ENCODE data around the gene APOC4. TPM values are rescaled to one million over a fixed set of nuclear protein-coding genes. Genes with fewer than 3 reads are reported as not detected.

Gene APOC4
- total and polyA plus RNA-seq, 2 experiments from 2014 or later: not detected

DNA sequence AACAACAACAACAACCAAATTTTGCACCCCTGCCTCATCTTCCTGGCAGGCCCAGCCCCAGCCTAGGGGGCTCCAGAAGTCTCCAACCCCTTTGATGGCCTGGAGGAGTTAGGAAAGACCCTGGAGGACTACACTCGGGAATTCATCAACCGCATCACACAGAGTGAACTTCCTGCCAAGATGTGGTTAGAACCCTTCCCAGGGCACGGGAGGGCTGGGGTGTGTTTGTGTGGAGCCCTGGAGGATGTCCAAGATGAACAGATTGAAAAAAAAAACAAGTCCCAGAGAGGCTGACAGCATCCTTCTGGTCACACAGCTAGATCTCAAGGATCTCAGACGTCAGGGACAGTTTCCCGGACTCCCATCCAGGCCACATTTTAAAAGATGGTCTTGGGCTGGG is 14.3 kb upstream of the APOC4 start:
- H3K4me1 Mint-ChIP-seq: peaks cover 19% of the 10 kb centered on the region
- Histone ChIP-seq H3K4me2 (no peak overlapping the region), H3K27me3 (ENCODE audit: insufficient read depth) (no peaks in the 10 kb centered on the region), H3K36me3 (ENCODE audit: insufficient read depth) (no peaks in the 10 kb centered on the region), H3F3A (replicated peaks; ENCODE audit: low read depth) (no peaks in the 10 kb centered on the region), H3K4me3 (no peak overlapping the region), H2AFZ (peak overlapping the region; percentile 83), H3K9me2 (ENCODE audit: insufficient read depth) (no peaks in the 10 kb centered on the region), H3K27ac (ENCODE audit: low read depth) (no peak overlapping the region), H3K4me1 (ENCODE audit: insufficient read depth) (peaks cover 10% of the 10 kb centered on the region; the same call in 1 of the 2 replicates), H3K79me2 (replicated peaks; ENCODE audit: insufficient read depth) (no peaks in the 10 kb centered on the region), H4K20me1 (replicated peaks; ENCODE audit: insufficient read depth) (no peaks in the 10 kb centered on the region)
- H3K36me3 Mint-ChIP-seq (ENCODE audit: low read depth): no peaks in the 10 kb centered on the region; the same call in 2 of the 3 replicates
- H3K4me3 Mint-ChIP-seq: no peak overlapping the region
- H3K27me3 Mint-ChIP-seq (ENCODE audit: insufficient read depth, low read depth, poor library complexity): peaks cover 19% of the 10 kb centered on the region
- H3K27ac Mint-ChIP-seq: no peak overlapping the region
- no peak for DNase-seq (ENCODE audit: low spot score)
- TF ChIP-seq NANOG (IDR thresholded peaks at IDR 0.05; ENCODE audit: borderline replicate concordance): no peak
- no peak for TF ChIP-seq EZH2 (IDR thresholded peaks at IDR 0.05; ENCODE audit: low read depth, unreplicated experiment)
- TF ChIP-seq EZH2phosphoT487 (IDR thresholded peaks at IDR 0.05; ENCODE audit: unreplicated experiment): no peak
- H3K9me3 Mint-ChIP-seq: no peaks in the 10 kb centered on the region; the same call in 2 of the 3 replicates
- ATAC-seq: no peak

DNA sequence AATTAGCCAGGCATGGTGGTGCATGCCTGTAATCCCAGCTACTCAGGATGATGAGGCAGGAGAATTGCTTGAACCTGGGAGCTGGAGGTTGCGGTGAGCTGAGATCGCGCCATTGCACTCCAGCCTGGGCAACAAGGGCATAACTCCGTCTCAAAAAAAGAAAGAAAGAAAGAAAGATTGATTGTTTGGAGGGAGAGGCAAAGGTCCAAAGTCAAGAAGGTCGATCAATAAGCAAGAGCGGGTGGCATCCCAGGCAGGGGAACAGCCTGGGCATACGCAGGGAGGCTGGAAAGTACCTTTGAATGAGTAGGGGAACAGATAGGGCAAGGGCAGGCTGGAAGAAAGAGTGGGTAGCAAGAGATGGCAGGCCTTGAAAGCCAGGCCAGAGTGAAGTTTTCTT is 11.9 kb upstream of the APOC4 start:
- H3K4me1 Mint-ChIP-seq: peaks cover 16% of the 10 kb centered on the region
- ATAC-seq: no peak
- Histone ChIP-seq H3K27ac (ENCODE audit: low read depth) (no peak overlapping the region), H2AFZ (no peak overlapping the region), H3K9me2 (ENCODE audit: insufficient read depth) (no peaks in the 10 kb centered on the region), H3K79me2 (replicated peaks; ENCODE audit: insufficient read depth) (no peaks in the 10 kb centered on the region), H3F3A (replicated peaks; ENCODE audit: low read depth) (no peaks in the 10 kb centered on the region), H3K36me3 (ENCODE audit: insufficient read depth) (no peaks in the 10 kb centered on the region), H3K27me3 (ENCODE audit: insufficient read depth) (no peaks in the 10 kb centered on the region), H4K20me1 (replicated peaks; ENCODE audit: insufficient read depth) (no peaks in the 10 kb centered on the region), H3K4me3 (no peak overlapping the region), H3K4me1 (ENCODE audit: insufficient read depth) (peaks cover 7% of the 10 kb centered on the region; the same call in 1 of the 2 replicates), H3K4me2 (no peak overlapping the region)
- H3K9me3 Mint-ChIP-seq: no peaks in the 10 kb centered on the region
- peaks cover 25% of the 10 kb centered on the region for H3K27me3 Mint-ChIP-seq (ENCODE audit: insufficient read depth, low read depth, poor library complexity)
- no peak overlapping the region for H3K27ac Mint-ChIP-seq
- no peak overlapping the region for H3K4me3 Mint-ChIP-seq
- H3K36me3 Mint-ChIP-seq (ENCODE audit: low read depth): no peaks in the 10 kb centered on the region; the same call in 2 of the 3 replicates
- no peak for TF ChIP-seq JUNB (IDR thresholded peaks at IDR 0.05; ENCODE audit: unreplicated experiment)
- no peak for TF ChIP-seq STAT1 (IDR thresholded peaks at IDR 0.05; ENCODE audit: unreplicated experiment)
- TF ChIP-seq, protein P1, sequence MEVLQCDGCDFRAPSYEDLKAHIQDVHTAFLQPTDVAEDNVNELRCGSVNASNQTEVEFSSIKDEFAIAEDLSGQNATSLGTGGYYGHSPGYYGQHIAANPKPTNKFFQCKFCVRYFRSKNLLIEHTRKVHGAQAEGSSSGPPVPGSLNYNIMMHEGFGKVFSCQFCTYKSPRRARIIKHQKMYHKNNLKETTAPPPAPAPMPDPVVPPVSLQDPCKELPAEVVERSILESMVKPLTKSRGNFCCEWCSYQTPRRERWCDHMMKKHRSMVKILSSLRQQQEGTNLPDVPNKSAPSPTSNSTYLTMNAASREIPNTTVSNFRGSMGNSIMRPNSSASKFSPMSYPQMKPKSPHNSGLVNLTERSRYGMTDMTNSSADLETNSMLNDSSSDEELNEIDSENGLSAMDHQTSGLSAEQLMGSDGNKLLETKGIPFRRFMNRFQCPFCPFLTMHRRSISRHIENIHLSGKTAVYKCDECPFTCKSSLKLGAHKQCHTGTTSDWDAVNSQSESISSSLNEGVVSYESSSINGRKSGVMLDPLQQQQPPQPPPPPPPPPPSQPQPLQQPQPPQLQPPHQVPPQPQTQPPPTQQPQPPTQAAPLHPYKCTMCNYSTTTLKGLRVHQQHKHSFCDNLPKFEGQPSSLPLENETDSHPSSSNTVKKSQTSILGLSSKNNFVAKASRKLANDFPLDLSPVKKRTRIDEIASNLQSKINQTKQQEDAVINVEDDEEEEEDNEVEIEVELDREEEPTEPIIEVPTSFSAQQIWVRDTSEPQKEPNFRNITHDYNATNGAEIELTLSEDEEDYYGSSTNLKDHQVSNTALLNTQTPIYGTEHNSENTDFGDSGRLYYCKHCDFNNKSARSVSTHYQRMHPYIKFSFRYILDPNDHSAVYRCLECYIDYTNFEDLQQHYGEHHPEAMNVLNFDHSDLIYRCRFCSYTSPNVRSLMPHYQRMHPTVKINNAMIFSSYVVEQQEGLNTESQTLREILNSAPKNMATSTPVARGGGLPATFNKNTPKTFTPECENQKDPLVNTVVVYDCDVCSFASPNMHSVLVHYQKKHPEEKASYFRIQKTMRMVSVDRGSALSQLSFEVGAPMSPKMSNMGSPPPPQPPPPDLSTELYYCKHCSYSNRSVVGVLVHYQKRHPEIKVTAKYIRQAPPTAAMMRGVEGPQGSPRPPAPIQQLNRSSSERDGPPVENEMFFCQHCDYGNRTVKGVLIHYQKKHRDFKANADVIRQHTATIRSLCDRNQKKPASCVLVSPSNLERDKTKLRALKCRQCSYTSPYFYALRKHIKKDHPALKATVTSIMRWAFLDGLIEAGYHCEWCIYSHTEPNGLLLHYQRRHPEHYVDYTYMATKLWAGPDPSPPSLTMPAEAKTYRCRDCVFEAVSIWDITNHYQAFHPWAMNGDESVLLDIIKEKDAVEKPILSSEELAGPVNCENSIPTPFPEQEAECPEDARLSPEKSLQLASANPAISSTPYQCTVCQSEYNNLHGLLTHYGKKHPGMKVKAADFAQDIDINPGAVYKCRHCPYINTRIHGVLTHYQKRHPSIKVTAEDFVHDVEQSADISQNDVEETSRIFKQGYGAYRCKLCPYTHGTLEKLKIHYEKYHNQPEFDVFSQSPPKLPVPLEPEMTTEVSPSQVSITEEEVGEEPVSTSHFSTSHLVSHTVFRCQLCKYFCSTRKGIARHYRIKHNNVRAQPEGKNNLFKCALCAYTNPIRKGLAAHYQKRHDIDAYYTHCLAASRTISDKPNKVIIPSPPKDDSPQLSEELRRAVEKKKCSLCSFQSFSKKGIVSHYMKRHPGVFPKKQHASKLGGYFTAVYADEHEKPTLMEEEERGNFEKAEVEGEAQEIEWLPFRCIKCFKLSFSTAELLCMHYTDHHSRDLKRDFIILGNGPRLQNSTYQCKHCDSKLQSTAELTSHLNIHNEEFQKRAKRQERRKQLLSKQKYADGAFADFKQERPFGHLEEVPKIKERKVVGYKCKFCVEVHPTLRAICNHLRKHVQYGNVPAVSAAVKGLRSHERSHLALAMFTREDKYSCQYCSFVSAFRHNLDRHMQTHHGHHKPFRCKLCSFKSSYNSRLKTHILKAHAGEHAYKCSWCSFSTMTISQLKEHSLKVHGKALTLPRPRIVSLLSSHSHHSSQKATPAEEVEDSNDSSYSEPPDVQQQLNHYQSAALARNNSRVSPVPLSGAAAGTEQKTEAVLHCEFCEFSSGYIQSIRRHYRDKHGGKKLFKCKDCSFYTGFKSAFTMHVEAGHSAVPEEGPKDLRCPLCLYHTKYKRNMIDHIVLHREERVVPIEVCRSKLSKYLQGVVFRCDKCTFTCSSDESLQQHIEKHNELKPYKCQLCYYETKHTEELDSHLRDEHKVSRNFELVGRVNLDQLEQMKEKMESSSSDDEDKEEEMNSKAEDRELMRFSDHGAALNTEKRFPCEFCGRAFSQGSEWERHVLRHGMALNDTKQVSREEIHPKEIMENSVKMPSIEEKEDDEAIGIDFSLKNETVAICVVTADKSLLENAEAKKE (CRISPR knock-in tag; IDR thresholded peaks at IDR 0.05): no peak
- no peak for TF ChIP-seq CREB1 (CRISPR knock-in tag; IDR thresholded peaks at IDR 0.05; ENCODE audit: low read depth)
- TF ChIP-seq POLR2AphosphoS5 (IDR thresholded peaks at IDR 0.05; ENCODE audit: low read depth): no peak
- no peak for TF ChIP-seq ZNF331 (CRISPR knock-in tag; IDR thresholded peaks at IDR 0.05; ENCODE audit: low read depth)
- DNase-seq (ENCODE audit: low spot score): no peak

All from GM23338 (cell line).